Dendritic cell treated with granulocyte-macrophage colony-stimulating factor and Interleukin-4, amounts not matched to agents 40 ng/mL and 50 ng/mL, for 4 days (primary cell): Measurements from ENCODE around the gene FRS2.
A peak's percentile ranks its signal among the peaks of the same experiment; 100 is the strongest.
"Not testable (repeated sequence)": the region's sequence is repeated elsewhere in the genome, so short reads cannot be mapped to it uniquely, and the experiment has no call there.

Experiments used
- H3K27ac Mint-ChIP-seq: one replicate; pipeline ENCODE4 v1.8.0; 2022; ENCODE audit warnings: mild to moderate bottlenecking, mixed read lengths
- H3K27me3 Mint-ChIP-seq: one replicate; pipeline ENCODE4 v1.8.0; 2022; ENCODE audit warnings: mild to moderate bottlenecking, mixed read lengths
- H3K36me3 Mint-ChIP-seq: one replicate; pipeline ENCODE4 v1.8.0; 2022; ENCODE audit warnings: low read depth, mixed read lengths
- H3K4me1 Mint-ChIP-seq: one replicate; pipeline ENCODE4 v1.8.0; 2022; ENCODE audit warnings: low read depth, mixed read lengths
- H3K4me3 Mint-ChIP-seq: one replicate; pipeline ENCODE4 v1.8.0; 2022; ENCODE audit warnings: mild to moderate bottlenecking, moderate library complexity, mixed read lengths
- H3K9me3 Mint-ChIP-seq: one replicate; pipeline ENCODE4 v1.8.0; 2022; ENCODE audit warnings: mixed read lengths
- intact Hi-C: fragments of 100-400 bp; cut with micrococcal nuclease; formaldehyde crosslinking; loops from one replicate; pipeline ENCODE4 v1.15.0; 2022

The FRS2 gene

GRCh38 chr12:69579029-69579428 lies 108.8 kb downstream of the FRS2 start:
- Mint-ChIP-seq H3K9me3 (no peaks in the 10 kb centered on the region), H3K27ac (no peak overlapping the region), H3K4me1 (peaks cover 6% of the 10 kb centered on the region), H3K36me3 (peaks cover 19% of the 10 kb centered on the region), H3K4me3 (no peak overlapping the region), H3K27me3 (no peaks in the 10 kb centered on the region)
- intact Hi-C loops: no loop called here

- no peak overlapping the region for H3K27ac Mint-ChIP-seq
- intact Hi-C loops: no loop called here
Observed at GRCh38 chr12:69580074-69580473, 109.9 kb downstream of the FRS2 start.

GRCh38 chr12:69583203-69583602 lies 113.0 kb downstream of the FRS2 start:
- no peaks in the 10 kb centered on the region for H3K9me3 Mint-ChIP-seq
- no peaks in the 10 kb centered on the region for H3K27me3 Mint-ChIP-seq
- H3K36me3 Mint-ChIP-seq: peaks cover 25% of the 10 kb centered on the region
- no peak overlapping the region for H3K27ac Mint-ChIP-seq
- H3K4me1 Mint-ChIP-seq: peaks cover 4% of the 10 kb centered on the region
- H3K4me3 Mint-ChIP-seq: no peak overlapping the region
- intact Hi-C loops: no loop called here

More at GRCh38 chr12:69580074-69580473, 109.9 kb downstream of the FRS2 start:
- no peaks in the 10 kb centered on the region for H3K9me3 Mint-ChIP-seq
- H3K27me3 Mint-ChIP-seq: no peaks in the 10 kb centered on the region
- peaks cover 6% of the 10 kb centered on the region for H3K4me1 Mint-ChIP-seq
- no peak overlapping the region for H3K4me3 Mint-ChIP-seq
- peaks cover 8% of the 10 kb centered on the region for H3K36me3 Mint-ChIP-seq

GRCh38 chr12:69585189-69586062 lies 115.2 kb downstream of the FRS2 start, which contains the start of gene CCT2:
CCT2 (plus strand) TSS chr12:69585459; CDS start chr12:69585522, 63 bp downstream.
- no peaks in the 10 kb centered on the region for H3K4me1 Mint-ChIP-seq
- H3K36me3 Mint-ChIP-seq: peaks cover 47% of the 10 kb centered on the region
- no peaks in the 10 kb centered on the region for H3K27me3 Mint-ChIP-seq
- H3K27ac Mint-ChIP-seq: peak within 1 kb of the TSS; percentile 97
- H3K4me3 Mint-ChIP-seq: peak within 1 kb of the TSS; percentile 97
- H3K9me3 Mint-ChIP-seq: no peaks in the 10 kb centered on the region
- intact Hi-C loops: loop anchor here (1.0 to 5.0 kb wide), 3 partner anchors 52 to 225 kb away; partner anchors contain the start of gene FRS2

- no peaks in the 10 kb centered on the region for H3K9me3 Mint-ChIP-seq
- H3K27me3 Mint-ChIP-seq: no peaks in the 10 kb centered on the region
- no peaks in the 10 kb centered on the region for H3K4me1 Mint-ChIP-seq
- intact Hi-C loops: loop anchor here (5.0 kb wide), 1 partner anchor 49 kb away; no protein-coding TSS in a partner anchor
- no peak overlapping the region for H3K27ac Mint-ChIP-seq
- H3K36me3 Mint-ChIP-seq: peaks cover 75% of the 10 kb centered on the region
- no peak overlapping the region for H3K4me3 Mint-ChIP-seq
Observed at GRCh38 chr12:69588527-69588926, 118.3 kb downstream of the FRS2 start.

GRCh38 chr12:69589082-69589481 lies 118.9 kb downstream of the FRS2 start:
- Mint-ChIP-seq H3K27me3 (no peaks in the 10 kb centered on the region), H3K4me1 (no peaks in the 10 kb centered on the region), H3K27ac (no peak overlapping the region), H3K36me3 (peaks cover 80% of the 10 kb centered on the region), H3K9me3 (no peaks in the 10 kb centered on the region), H3K4me3 (no peak overlapping the region)
- intact Hi-C loops: loop anchor here (5.0 kb wide), 1 partner anchor 48 kb away; no protein-coding TSS in a partner anchor

- Mint-ChIP-seq H3K27ac (no peak overlapping the region), H3K27me3 (no peaks in the 10 kb centered on the region), H3K36me3 (peaks cover 90% of the 10 kb centered on the region), H3K4me1 (no peaks in the 10 kb centered on the region), H3K9me3 (no peaks in the 10 kb centered on the region), H3K4me3 (no peak overlapping the region)
- intact Hi-C loops: loop anchor here (10.0 kb wide), 1 partner anchor 761 kb away; no protein-coding TSS in a partner anchor
Observed at GRCh38 chr12:69595689-69596088, 125.5 kb downstream of the FRS2 start.

- intact Hi-C loops: loop anchor here (10.0 kb wide), 1 partner anchor 763 kb away; no protein-coding TSS in a partner anchor
- no peaks in the 10 kb centered on the region for H3K9me3 Mint-ChIP-seq
- no peak overlapping the region for H3K4me3 Mint-ChIP-seq
- H3K36me3 Mint-ChIP-seq: peaks cover 91% of the 10 kb centered on the region
- H3K27me3 Mint-ChIP-seq: no peaks in the 10 kb centered on the region
- H3K27ac Mint-ChIP-seq: no peak overlapping the region
- H3K4me1 Mint-ChIP-seq: no peaks in the 10 kb centered on the region
Observed at GRCh38 chr12:69598174-69598753, 128.1 kb downstream of the FRS2 start.

GRCh38 chr12:69600804-69601203 lies 130.6 kb downstream of the FRS2 start:
- intact Hi-C loops: no loop called here

GRCh38 chr12:69601962-69602685 lies 131.9 kb downstream of the FRS2 start:
- Mint-ChIP-seq H3K36me3 (peaks cover 60% of the 10 kb centered on the region), H3K27me3 (no peaks in the 10 kb centered on the region), H3K27ac (peak overlapping the region; percentile 51), H3K4me1 (no peaks in the 10 kb centered on the region), H3K4me3 (no peak overlapping the region), H3K9me3 (no peaks in the 10 kb centered on the region)
- intact Hi-C loops: no loop called here

More at GRCh38 chr12:69600804-69601203, 130.6 kb downstream of the FRS2 start:
- H3K27ac Mint-ChIP-seq: no peak overlapping the region
- no peaks in the 10 kb centered on the region for H3K9me3 Mint-ChIP-seq
- peaks cover 72% of the 10 kb centered on the region for H3K36me3 Mint-ChIP-seq
- H3K27me3 Mint-ChIP-seq: no peaks in the 10 kb centered on the region
- H3K4me1 Mint-ChIP-seq: no peaks in the 10 kb centered on the region
- H3K4me3 Mint-ChIP-seq: no peak overlapping the region

GRCh38 chr12:69602954-69603353 lies 132.8 kb downstream of the FRS2 start:
- Mint-ChIP-seq H3K27me3 (no peaks in the 10 kb centered on the region), H3K27ac (no peak overlapping the region), H3K36me3 (peaks cover 51% of the 10 kb centered on the region), H3K9me3 (no peaks in the 10 kb centered on the region), H3K4me1 (no peaks in the 10 kb centered on the region), H3K4me3 (no peak overlapping the region)
- intact Hi-C loops: no loop called here

GRCh38 chr12:69603556-69603955 lies 133.4 kb downstream of the FRS2 start:
- H3K4me1 Mint-ChIP-seq, H3K9me3 Mint-ChIP-seq, H3K27ac Mint-ChIP-seq, intact Hi-C loops, H3K4me3 Mint-ChIP-seq, H3K27me3 Mint-ChIP-seq: not testable (repeated sequence)
- peaks cover 45% of the 10 kb centered on the region for H3K36me3 Mint-ChIP-seq

GRCh38 chr12:69604275-69604674 lies 134.1 kb downstream of the FRS2 start:
- peaks cover 40% of the 10 kb centered on the region for H3K36me3 Mint-ChIP-seq
- H3K4me3 Mint-ChIP-seq, H3K27ac Mint-ChIP-seq, H3K9me3 Mint-ChIP-seq, intact Hi-C loops, H3K4me1 Mint-ChIP-seq, H3K27me3 Mint-ChIP-seq: not testable (repeated sequence)

GRCh38 chr12:69608114-69608513 lies 137.9 kb downstream of the FRS2 start:
- Mint-ChIP-seq H3K4me3 (no peak overlapping the region), H3K27ac (no peak overlapping the region), H3K27me3 (no peaks in the 10 kb centered on the region), H3K36me3 (peaks cover 6% of the 10 kb centered on the region), H3K9me3 (no peaks in the 10 kb centered on the region), H3K4me1 (no peaks in the 10 kb centered on the region)
- intact Hi-C loops: no loop called here
